Cortex of kidney (tissue), 1 donor: Measurements from ENCODE around the gene LCLAT1.
"Not testable (repeated sequence)": the region's sequence is repeated elsewhere in the genome, so short reads cannot be mapped to it uniquely, and the experiment has no call there.

Experiments used
- DNase-seq: peaks from one replicate; lab custom pipeline; 2025; lab: John Stamatoyannopoulos, UW

LCLAT1 gene

GRCh38 chr2:30590407-30590806 is 143.4 kb downstream of the LCLAT1 start:
- no peak for DNase-seq

- DNase-seq, result no peak
Measured at GRCh38 chr2:30591186-30591585, 144.1 kb downstream of the LCLAT1 start.

GRCh38 chr2:30601375-30601774 is 154.3 kb downstream of the LCLAT1 start:
- no peak for DNase-seq

- DNase-seq, result no peak
Measured at GRCh38 chr2:30605197-30605596, 158.2 kb downstream of the LCLAT1 start.

GRCh38 chr2:30608643-30609042 is 161.6 kb downstream of the LCLAT1 start:
- no peak for DNase-seq

- no peak for DNase-seq
Measured at GRCh38 chr2:30611583-30611982, 164.5 kb downstream of the LCLAT1 start.

GRCh38 chr2:30612371-30612770 is 165.3 kb downstream of the LCLAT1 start:
- no peak for DNase-seq

- no peak for DNase-seq
Measured at GRCh38 chr2:30613001-30613400, 166.0 kb downstream of the LCLAT1 start.

GRCh38 chr2:30614227-30614626 is 167.2 kb downstream of the LCLAT1 start:
- DNase-seq, result not testable (repeated sequence)

- DNase-seq, result no peak
Measured at GRCh38 chr2:30615926-30616325, 168.9 kb downstream of the LCLAT1 start.

GRCh38 chr2:30620102-30620501 is 173.1 kb downstream of the LCLAT1 start:
- no peak for DNase-seq

- DNase-seq, result no peak
Measured at GRCh38 chr2:30621836-30622235, 174.8 kb downstream of the LCLAT1 start.

- no peak for DNase-seq
Measured at GRCh38 chr2:30622452-30622851, 175.4 kb downstream of the LCLAT1 start.

GRCh38 chr2:30625276-30625675 is 178.2 kb downstream of the LCLAT1 start:
- no peak for DNase-seq

GRCh38 chr2:30625701-30626100 is 178.7 kb downstream of the LCLAT1 start:
- no peak for DNase-seq

- no peak for DNase-seq
Measured at GRCh38 chr2:30626397-30626796, 179.4 kb downstream of the LCLAT1 start.

GRCh38 chr2:30627151-30627550 is 180.1 kb downstream of the LCLAT1 start:
- no peak for DNase-seq

- DNase-seq, result no peak
Measured at GRCh38 chr2:30628341-30628740, 181.3 kb downstream of the LCLAT1 start.

- no peak for DNase-seq
Measured at GRCh38 chr2:30629866-30630265, 182.8 kb downstream of the LCLAT1 start.

- DNase-seq, result no peak
Measured at GRCh38 chr2:30631051-30631671, 184.1 kb downstream of the LCLAT1 start.

GRCh38 chr2:30633039-30633438 is 186.0 kb downstream of the LCLAT1 start:
- DNase-seq, result no peak

GRCh38 chr2:30636311-30636710 is 189.3 kb downstream of the LCLAT1 start:
- DNase-seq, result no peak

- DNase-seq, result no peak
Measured at GRCh38 chr2:30639836-30640235, 192.8 kb downstream of the LCLAT1 start.

- DNase-seq, result no peak
Measured at GRCh38 chr2:30641765-30642345, 194.8 kb downstream of the LCLAT1 start.
